Upper lobe of right lung (tissue), 1 donor: ENCODE data around the gene HSPBP1. TPM values are rescaled to one million over a fixed set of nuclear protein-coding genes. Genes with fewer than 3 reads are reported as not detected.

Source experiments
- ATAC-seq: fragments of 200-7000 bp; cut with Tn5 transposase; one replicate; pipeline ENCODE4 v1.9.1; 2020; ENCODE audit warnings: mild to moderate bottlenecking, moderate library complexity
- DNase-seq: peaks from one replicate; pipeline ENCODE4 v3.0.0-alpha.2; 2020
- H3K27ac ChIP-seq: fragments of 200-600 bp; one replicate; pipeline ENCODE4 v1.8.0; 2022
- H3K27me3 ChIP-seq: fragments of 200-600 bp; one replicate; pipeline ENCODE4 v1.8.0; 2022; ENCODE audit warnings: mild to moderate bottlenecking
- H3K36me3 ChIP-seq: fragments of 200-600 bp; one replicate; pipeline ENCODE4 v1.8.0; 2022
- H3K4me1 ChIP-seq: fragments of 200-600 bp; one replicate; pipeline ENCODE4 v1.8.0; 2022
- H3K4me3 ChIP-seq: fragments of 200-600 bp; one replicate; pipeline ENCODE4 v1.8.0; 2022; ENCODE audit warnings: mild to moderate bottlenecking
- H3K9me3 ChIP-seq: fragments of 200-600 bp; one replicate; pipeline ENCODE4 v1.8.0; 2022
- intact Hi-C: fragments of 100-400 bp; cut with DNase I; formaldehyde crosslinking; loops from one replicate; pipeline ENCODE4 v1.11.0; 2022
- total RNA-seq: library from RNA; stranded (reverse); fragmentation: NEBNext Ultra II Directional; extraction: Animal tissue kit (Norgen Biotek cat#: 25700); gene quantifications from one replicate; pipeline ENCODE4 v1.2.1, GENCODE V29; 2021
- TF ChIP-seq, protein P1 (sequence below): fragments of 200-600 bp; IDR thresholded peaks from one replicate; pipeline ENCODE4 v1.8.0; 2022; ENCODE audit warnings: antibody characterized with exemption
- donor health status: DM: no; HTN: yes; CAD: no; lungs with severe emphysema.

The HSPBP1 gene
- total RNA-seq, 1 donor from 2014 or later, result 19.7 TPM

DNA sequence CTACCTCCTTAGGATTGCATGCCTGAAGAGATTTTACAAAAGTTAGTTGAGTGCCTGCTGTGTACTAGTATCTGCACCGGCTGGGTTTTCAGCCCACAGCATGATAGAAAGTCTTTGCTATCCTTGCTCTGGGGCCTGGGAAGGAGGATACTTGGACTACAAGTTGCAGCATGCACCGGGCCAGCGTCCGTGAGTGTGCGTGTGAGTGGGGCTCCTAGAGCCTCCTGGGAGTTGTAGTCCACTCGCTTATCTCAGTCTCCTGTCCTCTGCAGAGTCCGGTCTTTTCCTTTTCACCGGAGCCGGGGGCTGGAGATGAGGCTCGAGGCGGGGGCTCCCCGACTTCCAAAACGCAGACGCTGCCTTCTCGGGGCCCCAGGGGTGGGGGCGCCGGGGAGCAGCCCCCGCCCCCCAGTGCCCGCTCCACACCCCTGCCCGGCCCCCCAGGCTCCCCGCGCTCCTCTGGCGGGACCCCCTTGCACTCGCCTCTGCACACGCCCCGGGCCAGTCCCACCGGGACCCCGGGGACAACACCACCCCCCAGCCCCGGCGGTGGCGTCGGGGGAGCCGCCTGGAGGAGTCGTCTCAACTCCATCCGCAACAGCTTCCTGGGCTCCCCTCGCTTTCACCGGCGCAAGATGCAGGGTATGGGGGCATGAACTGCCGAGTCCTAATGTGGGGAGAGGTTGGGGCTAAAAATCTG is 24.5 kb upstream of the HSPBP1 start:
- intact Hi-C loops, result no loop called here
- H3K27me3 ChIP-seq, result no peaks in the 10 kb centered on the region
- no peak overlapping the region for H3K4me3 ChIP-seq
- H3K36me3 ChIP-seq, result no peaks in the 10 kb centered on the region
- peaks cover 7% of the 10 kb centered on the region for H3K4me1 ChIP-seq
- H3K27ac ChIP-seq, result no peak overlapping the region
- ATAC-seq (peak; percentile 12), DNase-seq (no peak)
- no peaks in the 10 kb centered on the region for H3K9me3 ChIP-seq
- TF ChIP-seq, protein P1, sequence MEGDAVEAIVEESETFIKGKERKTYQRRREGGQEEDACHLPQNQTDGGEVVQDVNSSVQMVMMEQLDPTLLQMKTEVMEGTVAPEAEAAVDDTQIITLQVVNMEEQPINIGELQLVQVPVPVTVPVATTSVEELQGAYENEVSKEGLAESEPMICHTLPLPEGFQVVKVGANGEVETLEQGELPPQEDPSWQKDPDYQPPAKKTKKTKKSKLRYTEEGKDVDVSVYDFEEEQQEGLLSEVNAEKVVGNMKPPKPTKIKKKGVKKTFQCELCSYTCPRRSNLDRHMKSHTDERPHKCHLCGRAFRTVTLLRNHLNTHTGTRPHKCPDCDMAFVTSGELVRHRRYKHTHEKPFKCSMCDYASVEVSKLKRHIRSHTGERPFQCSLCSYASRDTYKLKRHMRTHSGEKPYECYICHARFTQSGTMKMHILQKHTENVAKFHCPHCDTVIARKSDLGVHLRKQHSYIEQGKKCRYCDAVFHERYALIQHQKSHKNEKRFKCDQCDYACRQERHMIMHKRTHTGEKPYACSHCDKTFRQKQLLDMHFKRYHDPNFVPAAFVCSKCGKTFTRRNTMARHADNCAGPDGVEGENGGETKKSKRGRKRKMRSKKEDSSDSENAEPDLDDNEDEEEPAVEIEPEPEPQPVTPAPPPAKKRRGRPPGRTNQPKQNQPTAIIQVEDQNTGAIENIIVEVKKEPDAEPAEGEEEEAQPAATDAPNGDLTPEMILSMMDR, result no peak

DNA sequence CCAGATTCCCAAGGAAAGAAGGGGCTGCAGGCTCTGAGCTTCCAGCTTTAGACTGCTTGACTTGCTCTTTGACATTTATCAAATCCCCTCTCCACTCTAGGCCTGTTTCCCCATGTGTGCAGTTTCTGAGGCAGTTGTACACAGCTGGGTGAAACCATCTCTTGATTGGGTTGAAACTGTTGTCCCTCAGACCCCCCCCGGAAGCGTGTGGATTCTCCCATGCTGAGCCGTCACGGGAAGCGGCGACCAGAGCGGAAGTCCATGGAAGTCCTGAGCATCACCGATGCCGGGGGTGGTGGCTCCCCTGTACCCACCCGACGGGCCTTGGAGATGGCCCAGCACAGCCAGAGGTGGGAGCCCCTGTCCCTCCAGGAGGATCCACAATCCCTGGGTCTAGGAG is 23.6 kb upstream of the HSPBP1 start:
- Histone ChIP-seq H3K36me3 (no peaks in the 10 kb centered on the region), H3K27ac (no peak overlapping the region), H3K4me3 (no peak overlapping the region), H3K9me3 (no peaks in the 10 kb centered on the region), H3K27me3 (no peaks in the 10 kb centered on the region), H3K4me1 (peaks cover 7% of the 10 kb centered on the region)
- TF ChIP-seq, protein P1, result no peak
- DNase-seq, result no peak
- no peak for ATAC-seq
- intact Hi-C loops, result no loop called here

DNA sequence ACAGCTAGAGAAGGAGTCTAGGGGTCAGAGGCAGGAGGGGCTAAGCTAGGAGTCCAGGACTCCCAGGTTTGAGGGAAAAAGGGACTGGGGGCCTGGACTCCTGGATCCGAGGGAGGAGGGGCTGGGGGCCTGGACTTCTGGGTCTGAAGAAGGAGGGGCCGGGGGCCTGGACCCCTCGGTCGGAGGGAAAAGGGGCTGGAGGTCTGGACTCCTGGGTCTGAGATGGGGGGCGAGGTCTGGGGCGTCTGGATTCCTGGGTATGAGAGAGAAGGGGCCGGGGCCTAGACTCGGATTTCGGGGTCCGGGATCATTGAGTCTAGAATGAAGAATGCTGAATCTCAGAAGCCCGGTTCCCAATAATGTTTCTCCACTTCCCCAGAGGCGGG is 22.4 kb upstream of the HSPBP1 start:
- TF ChIP-seq, protein P1, result no peak
- H3K4me1 ChIP-seq, result peaks cover 7% of the 10 kb centered on the region
- H3K27me3 ChIP-seq, result no peaks in the 10 kb centered on the region
- DNase-seq (no peak), ATAC-seq (no peak)
- no peaks in the 10 kb centered on the region for H3K36me3 ChIP-seq
- no peak overlapping the region for H3K4me3 ChIP-seq
- H3K27ac ChIP-seq, result no peak overlapping the region
- intact Hi-C loops, result no loop called here
- no peaks in the 10 kb centered on the region for H3K9me3 ChIP-seq

DNA sequence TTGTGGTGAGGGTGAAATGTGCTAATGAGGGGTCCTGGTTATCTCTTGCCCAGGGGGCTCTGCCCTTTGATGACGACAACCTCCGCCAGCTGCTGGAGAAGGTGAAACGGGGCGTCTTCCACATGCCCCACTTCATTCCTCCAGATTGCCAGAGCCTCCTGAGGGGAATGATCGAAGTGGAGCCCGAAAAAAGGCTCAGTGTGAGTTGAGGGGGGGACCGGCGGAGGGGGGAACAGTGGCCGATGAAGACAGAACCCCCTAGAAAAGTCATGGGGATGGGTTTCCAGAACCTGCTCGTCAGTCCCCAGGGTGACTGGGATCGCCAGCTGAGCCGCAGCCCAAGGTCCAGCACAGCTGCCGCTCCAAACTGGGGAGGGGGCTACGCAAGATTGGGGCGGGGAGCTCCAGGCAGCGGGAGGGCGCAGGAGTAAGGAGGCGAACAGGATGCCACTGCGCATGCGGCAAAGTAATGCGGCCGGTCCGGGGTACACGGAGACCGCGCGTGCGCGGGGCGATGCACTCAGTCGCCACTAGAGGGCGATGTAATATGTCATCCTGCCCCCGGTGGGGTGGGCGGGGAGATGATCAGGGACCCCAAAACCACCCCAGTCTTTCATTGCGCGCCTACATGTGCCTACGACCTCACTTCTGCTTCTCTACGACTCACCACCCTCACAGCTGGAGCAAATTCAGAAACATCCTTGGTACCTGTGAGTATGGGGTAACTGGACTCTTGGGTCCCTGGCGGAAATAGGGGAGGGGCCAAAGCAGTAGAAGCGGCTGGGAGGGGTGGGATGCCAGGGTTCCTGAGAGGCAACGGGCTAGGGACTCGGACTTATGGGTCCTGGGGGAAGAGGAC is 21.8 kb upstream of the HSPBP1 start:
- TF ChIP-seq, protein P1, result peak; percentile 99

DNA sequence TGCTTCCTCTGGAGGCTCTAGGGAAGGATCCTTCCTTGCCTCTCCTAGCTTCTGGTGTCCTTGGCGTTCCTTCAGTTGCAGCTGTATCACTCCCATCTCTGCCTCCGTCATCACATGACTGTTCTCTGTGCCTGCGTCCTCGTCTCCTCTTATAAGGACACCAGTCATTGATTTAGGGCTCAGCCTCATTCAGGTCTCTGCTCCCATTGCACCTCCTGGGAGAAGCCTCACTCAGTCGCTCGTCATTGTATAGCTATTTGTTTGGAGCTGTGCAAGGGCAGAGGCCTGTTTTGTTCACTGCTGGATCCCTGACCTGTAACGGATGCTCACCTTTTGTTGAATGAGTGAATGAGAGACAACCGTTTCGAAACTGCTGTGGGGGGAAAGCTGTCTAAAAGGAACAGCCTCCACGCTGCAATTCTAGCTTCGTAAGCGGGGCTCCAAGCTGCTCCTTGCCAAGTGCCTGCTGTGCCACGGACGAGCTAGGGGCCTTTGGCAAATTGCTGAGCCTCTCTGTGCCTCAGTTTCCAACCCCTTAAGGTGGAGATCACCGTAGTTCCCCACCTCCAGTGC is 21.1 kb upstream of the HSPBP1 start:
- intact Hi-C loops, result no loop called here
- no peak for ATAC-seq

More for the DNA sequence above, 21.8 kb upstream of the HSPBP1 start:
- Histone ChIP-seq H3K27ac (no peak overlapping the region), H3K27me3 (no peaks in the 10 kb centered on the region), H3K4me3 (peak overlapping the region; percentile 32), H3K36me3 (no peaks in the 10 kb centered on the region), H3K4me1 (peaks cover 7% of the 10 kb centered on the region), H3K9me3 (no peaks in the 10 kb centered on the region)
- intact Hi-C loops, result no loop called here
- DNase-seq, result peak; percentile 94
- ATAC-seq, result peak; percentile 95

More for the DNA sequence above, 21.1 kb upstream of the HSPBP1 start:
- H3K4me3 ChIP-seq, result no peak overlapping the region
- no peaks in the 10 kb centered on the region for H3K36me3 ChIP-seq
- TF ChIP-seq, protein P1, result no peak
- peaks cover 7% of the 10 kb centered on the region for H3K4me1 ChIP-seq
- H3K27ac ChIP-seq, result no peak overlapping the region
- H3K27me3 ChIP-seq, result no peaks in the 10 kb centered on the region
- H3K9me3 ChIP-seq, result no peaks in the 10 kb centered on the region
- DNase-seq, result no peak
